ENCODE data around the gene FOXK1.
A peak's percentile ranks its signal among the peaks of the same experiment; 100 is the strongest.

Gene FOXK1

DNA sequence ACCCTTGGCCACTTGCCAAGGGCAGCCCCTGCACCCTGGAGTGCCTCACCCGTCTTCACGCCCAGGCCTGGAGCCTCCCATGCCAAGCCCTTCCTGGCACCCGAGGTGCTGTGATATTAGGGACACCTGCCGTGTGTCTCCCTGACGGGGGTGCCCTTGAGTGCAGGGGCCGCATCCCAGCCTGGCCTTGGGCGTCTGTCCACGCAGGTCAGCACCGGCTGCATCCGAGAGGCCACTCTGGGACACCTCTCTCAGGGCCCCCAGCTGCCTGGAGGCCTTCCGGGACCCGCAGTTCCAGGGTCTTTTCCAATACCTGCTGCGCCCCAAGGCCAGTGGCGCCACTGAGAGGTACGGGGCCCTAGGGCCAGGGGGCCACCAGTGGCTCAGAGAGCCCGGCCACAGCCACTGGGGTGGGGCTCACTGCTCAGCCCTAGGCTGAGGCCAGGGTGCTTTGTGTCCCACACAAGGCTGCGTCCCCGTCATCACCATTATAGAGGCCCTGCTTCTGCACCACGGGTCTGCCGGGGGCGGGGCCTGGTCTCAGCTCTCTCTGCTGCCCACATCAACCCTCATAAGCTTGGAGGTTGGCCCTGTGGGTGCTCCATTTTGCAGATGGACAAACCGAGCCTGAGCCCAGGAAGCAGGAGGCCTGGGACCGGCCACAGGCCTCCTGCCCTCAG, 106.0 kb downstream of the FOXK1 start:
- H3K27me3 ChIP-seq (ENCODE audit: insufficient read depth, poor library complexity, severe bottlenecking), result no peaks in the 10 kb centered on the region
- H3K27ac ChIP-seq (ENCODE audit: poor library complexity, severe bottlenecking), result no peak overlapping the region
- peaks cover 22% of the 10 kb centered on the region for H3K36me3 ChIP-seq (ENCODE audit: low read depth)
- H3K4me1 ChIP-seq (ENCODE audit: insufficient read depth, poor library complexity, severe bottlenecking), result no peaks in the 10 kb centered on the region
- ATAC-seq (ENCODE audit: low read depth) (no peak), DNase-seq (ENCODE audit: low spot score) (no peak)
- TF ChIP-seq, protein P1, sequence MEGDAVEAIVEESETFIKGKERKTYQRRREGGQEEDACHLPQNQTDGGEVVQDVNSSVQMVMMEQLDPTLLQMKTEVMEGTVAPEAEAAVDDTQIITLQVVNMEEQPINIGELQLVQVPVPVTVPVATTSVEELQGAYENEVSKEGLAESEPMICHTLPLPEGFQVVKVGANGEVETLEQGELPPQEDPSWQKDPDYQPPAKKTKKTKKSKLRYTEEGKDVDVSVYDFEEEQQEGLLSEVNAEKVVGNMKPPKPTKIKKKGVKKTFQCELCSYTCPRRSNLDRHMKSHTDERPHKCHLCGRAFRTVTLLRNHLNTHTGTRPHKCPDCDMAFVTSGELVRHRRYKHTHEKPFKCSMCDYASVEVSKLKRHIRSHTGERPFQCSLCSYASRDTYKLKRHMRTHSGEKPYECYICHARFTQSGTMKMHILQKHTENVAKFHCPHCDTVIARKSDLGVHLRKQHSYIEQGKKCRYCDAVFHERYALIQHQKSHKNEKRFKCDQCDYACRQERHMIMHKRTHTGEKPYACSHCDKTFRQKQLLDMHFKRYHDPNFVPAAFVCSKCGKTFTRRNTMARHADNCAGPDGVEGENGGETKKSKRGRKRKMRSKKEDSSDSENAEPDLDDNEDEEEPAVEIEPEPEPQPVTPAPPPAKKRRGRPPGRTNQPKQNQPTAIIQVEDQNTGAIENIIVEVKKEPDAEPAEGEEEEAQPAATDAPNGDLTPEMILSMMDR (IDR thresholded peaks at IDR 0.05; ENCODE audit: poor library complexity, severe bottlenecking), result no peak
- H3K4me3 ChIP-seq (ENCODE audit: severe bottlenecking), result no peak overlapping the region
- no peaks in the 10 kb centered on the region for H3K9me3 ChIP-seq (ENCODE audit: severe bottlenecking)

DNA sequence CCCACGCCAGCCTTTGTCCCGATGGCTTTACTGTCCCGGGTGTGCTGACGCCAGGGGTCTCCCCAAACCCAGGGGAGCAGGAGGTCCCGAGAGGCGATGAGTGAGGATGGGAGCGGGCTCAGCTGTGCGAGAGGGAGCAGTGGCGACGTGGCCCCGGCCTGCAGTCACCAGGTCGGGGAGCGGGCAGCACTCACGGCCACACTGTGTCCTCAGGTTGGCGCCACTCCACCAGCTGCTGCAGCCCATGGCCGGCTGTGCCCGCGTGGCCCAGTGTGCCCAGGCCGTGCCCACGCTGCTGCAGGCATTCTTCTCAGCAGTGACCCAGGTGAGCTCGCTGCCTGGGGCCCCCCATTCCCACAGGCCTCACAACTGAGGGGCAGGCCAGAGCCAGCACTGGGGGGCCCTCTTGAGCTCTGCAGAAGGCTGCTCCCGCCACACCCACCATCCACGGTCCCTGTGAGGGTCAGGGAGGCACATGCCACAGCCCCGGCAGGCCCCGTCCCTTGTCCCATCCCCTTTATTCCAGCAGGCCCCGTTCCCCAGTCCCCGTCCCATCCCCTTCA, 106.6 kb downstream of the FOXK1 start:
- no peaks in the 10 kb centered on the region for H3K27me3 ChIP-seq (ENCODE audit: insufficient read depth, poor library complexity, severe bottlenecking)

DNA sequence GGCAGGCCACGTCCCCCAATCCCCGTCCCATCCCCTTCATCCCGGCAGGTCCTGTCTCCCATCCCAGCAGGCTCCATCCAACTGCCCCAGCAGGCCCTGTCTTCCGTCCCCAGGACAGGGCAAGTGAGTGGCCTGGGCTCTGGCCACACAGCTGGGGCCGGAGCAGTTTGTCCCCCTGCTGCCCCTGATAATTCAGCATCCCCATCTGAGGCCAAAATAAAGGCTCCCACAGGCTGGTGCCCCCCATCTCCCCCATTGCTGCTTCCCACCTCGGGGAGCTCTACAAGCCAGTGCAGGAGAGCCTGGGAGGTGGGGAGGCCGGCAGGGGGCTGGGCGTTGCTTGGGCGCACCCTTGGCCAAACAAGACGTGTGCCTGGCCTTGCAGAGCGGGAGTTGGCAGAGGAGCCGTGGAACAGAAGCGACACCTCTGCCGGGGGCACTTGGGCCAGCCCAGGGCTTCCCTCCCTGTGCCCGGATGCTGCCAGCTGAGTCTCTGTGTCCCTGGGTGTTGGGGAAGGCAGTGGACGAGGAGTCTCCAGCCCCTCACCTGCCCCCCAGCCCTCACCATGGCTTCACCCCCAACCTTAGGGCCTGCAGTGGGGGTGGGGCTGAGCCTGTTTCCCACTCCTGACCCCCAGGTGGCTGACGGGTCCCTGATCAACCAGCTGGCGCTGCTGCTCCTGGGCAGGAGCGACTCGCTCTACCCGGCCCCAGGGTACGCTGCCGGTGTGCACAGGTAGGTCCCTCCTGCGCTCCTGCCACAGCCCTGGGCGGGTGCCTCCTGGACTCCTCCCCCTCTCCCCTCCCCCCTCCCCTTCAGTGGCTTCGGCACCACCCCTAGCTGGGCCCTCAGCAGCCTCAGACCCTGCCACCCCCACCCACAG, 107.3 kb downstream of the FOXK1 start:
- Histone ChIP-seq H3K36me3 (ENCODE audit: low read depth) (peaks cover 22% of the 10 kb centered on the region), H3K27me3 (ENCODE audit: insufficient read depth, poor library complexity, severe bottlenecking) (no peaks in the 10 kb centered on the region), H3K4me1 (ENCODE audit: insufficient read depth, poor library complexity, severe bottlenecking) (no peaks in the 10 kb centered on the region), H3K9me3 (ENCODE audit: severe bottlenecking) (no peaks in the 10 kb centered on the region), H3K4me3 (ENCODE audit: severe bottlenecking) (no peak overlapping the region), H3K27ac (ENCODE audit: poor library complexity, severe bottlenecking) (no peak overlapping the region)
- ATAC-seq (ENCODE audit: low read depth), result no peak
- peak; percentile 56 for DNase-seq (ENCODE audit: low spot score)
- TF ChIP-seq, protein P1 (IDR thresholded peaks at IDR 0.05; ENCODE audit: poor library complexity, severe bottlenecking), result no peak

More for the DNA sequence above, 106.6 kb downstream of the FOXK1 start:
- ATAC-seq (ENCODE audit: low read depth) (no peak), DNase-seq (ENCODE audit: low spot score) (peak; percentile 66)
- no peaks in the 10 kb centered on the region for H3K4me1 ChIP-seq (ENCODE audit: insufficient read depth, poor library complexity, severe bottlenecking)
- H3K36me3 ChIP-seq (ENCODE audit: low read depth), result peaks cover 22% of the 10 kb centered on the region
- H3K4me3 ChIP-seq (ENCODE audit: severe bottlenecking), result no peak overlapping the region
- no peak overlapping the region for H3K27ac ChIP-seq (ENCODE audit: poor library complexity, severe bottlenecking)
- no peaks in the 10 kb centered on the region for H3K9me3 ChIP-seq (ENCODE audit: severe bottlenecking)
- TF ChIP-seq, protein P1 (IDR thresholded peaks at IDR 0.05; ENCODE audit: poor library complexity, severe bottlenecking), result no peak

DNA sequence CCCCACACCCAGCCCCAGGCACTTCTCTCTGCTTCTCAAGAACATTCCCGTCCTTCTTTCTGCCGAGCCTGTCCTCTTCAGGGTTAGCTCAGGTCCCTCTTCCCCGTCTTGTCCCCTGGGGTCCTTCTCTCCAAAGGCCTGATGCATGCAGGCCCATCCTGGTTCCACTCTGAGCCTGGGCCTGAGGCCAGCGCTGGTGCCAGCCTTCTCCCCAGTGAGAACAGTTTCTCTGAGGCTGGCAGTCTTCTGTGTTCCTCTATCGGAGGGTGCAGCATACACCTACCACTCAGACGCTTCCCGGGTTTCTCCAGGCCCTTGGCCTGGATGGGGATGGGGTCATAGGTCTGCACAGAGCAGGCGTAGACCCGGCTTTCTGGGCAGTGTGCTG, 108.0 kb downstream of the FOXK1 start:
- no peak for DNase-seq (ENCODE audit: low spot score)
- H3K9me3 ChIP-seq (ENCODE audit: severe bottlenecking), result no peaks in the 10 kb centered on the region
- no peaks in the 10 kb centered on the region for H3K4me1 ChIP-seq (ENCODE audit: insufficient read depth, poor library complexity, severe bottlenecking)
- TF ChIP-seq, protein P1 (IDR thresholded peaks at IDR 0.05; ENCODE audit: poor library complexity, severe bottlenecking), result no peak
- no peaks in the 10 kb centered on the region for H3K27me3 ChIP-seq (ENCODE audit: insufficient read depth, poor library complexity, severe bottlenecking)
- no peak overlapping the region for H3K27ac ChIP-seq (ENCODE audit: poor library complexity, severe bottlenecking)
- H3K36me3 ChIP-seq (ENCODE audit: low read depth), result peaks cover 22% of the 10 kb centered on the region
- no peak overlapping the region for H3K4me3 ChIP-seq (ENCODE audit: severe bottlenecking)
- ATAC-seq (ENCODE audit: low read depth), result no peak
